IMR-90 (cell line): ENCODE results near the gene NOS2.

Experiments used
- BHLHE40 ChIP-seq: fragments of 150-350 bp; IDR thresholded peaks from 2 replicates; pipeline ENCODE4 v1.6.1; 2016; ENCODE audit warnings: mild to moderate bottlenecking, low read depth, low read length
- CEBPB ChIP-seq: IDR thresholded peaks from 2 replicates; pipeline ENCODE4 v1.6.1; 2012; ENCODE audit warnings: low read depth, low read length, improper control_type of control experiment
- MAFK ChIP-seq: IDR thresholded peaks from 2 replicates; pipeline ENCODE4 v1.6.1; 2012; ENCODE audit warnings: low read depth, low read length, improper control_type of control experiment
- NFE2L2 ChIP-seq: fragments of 150-350 bp; IDR thresholded peaks from 2 replicates; pipeline ENCODE4 v1.6.1; 2016; ENCODE audit warnings: low read depth, mild to moderate bottlenecking, low read length
- POLR2A ChIP-seq: IDR thresholded peaks from 2 replicates; pipeline ENCODE4 v1.6.1; 2012; ENCODE audit warnings: mild to moderate bottlenecking, low read depth, low read length
- RCOR1 ChIP-seq: IDR thresholded peaks from 2 replicates; pipeline ENCODE4 v1.6.1; 2012; ENCODE audit warnings: mild to moderate bottlenecking, low read length, improper control_type of control experiment; ENCODE audit not compliant: insufficient replicate concordance
- RFX5 ChIP-seq: IDR thresholded peaks from 2 replicates; pipeline ENCODE4 v1.8.0; 2012; ENCODE audit warnings: low read depth, mild to moderate bottlenecking, low read length, moderate library complexity
- SMC3 ChIP-seq: fragments of 150-350 bp; IDR thresholded peaks from 2 replicates; pipeline ENCODE4 v1.6.1; 2016; ENCODE audit warnings: low read depth, mild to moderate bottlenecking, antibody characterized with exemption, low read length, moderate library complexity
- TF ChIP-seq, protein P1 (sequence below): conservative IDR thresholded peaks from 2 replicates; pipeline ENCODE4 v1.5.1; 2012; ENCODE audit warnings: mild to moderate bottlenecking, low read depth, low read length, improper control_type of control experiment
- TF ChIP-seq, protein P2 (sequence below): fragments of 150-350 bp; IDR thresholded peaks from 2 replicates; pipeline ENCODE4 v1.6.1; 2017; ENCODE audit warnings: mild to moderate bottlenecking, antibody characterized with exemption, low read length, low read depth
- TF ChIP-seq, protein P3 (sequence below): fragments of 150-350 bp; IDR thresholded peaks from 2 replicates; pipeline ENCODE4 v1.6.1; 2016; ENCODE audit warnings: low read depth, mild to moderate bottlenecking, low read length, moderate library complexity, borderline replicate concordance

DNA sequence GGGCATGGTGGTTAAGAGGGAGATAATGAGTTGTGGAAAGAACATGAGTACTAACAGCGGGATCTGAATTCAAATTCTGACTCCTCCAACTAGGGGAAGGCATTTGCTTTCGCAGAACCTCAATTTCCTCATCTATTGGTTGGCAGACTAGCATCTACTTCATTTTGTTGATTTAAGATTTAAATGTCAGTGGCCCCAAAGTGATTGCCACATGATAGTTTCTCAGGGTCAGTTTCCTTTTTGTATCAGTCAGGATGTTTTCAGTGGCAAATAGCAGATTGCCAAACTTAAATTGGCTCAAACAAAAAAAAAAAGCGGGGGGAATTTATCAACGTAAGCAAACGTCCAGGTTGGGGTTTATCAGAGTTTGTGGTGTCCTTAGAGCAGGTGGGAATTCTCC, 25.1 kb upstream of the NOS2 start:
- TF ChIP-seq, protein P1, sequence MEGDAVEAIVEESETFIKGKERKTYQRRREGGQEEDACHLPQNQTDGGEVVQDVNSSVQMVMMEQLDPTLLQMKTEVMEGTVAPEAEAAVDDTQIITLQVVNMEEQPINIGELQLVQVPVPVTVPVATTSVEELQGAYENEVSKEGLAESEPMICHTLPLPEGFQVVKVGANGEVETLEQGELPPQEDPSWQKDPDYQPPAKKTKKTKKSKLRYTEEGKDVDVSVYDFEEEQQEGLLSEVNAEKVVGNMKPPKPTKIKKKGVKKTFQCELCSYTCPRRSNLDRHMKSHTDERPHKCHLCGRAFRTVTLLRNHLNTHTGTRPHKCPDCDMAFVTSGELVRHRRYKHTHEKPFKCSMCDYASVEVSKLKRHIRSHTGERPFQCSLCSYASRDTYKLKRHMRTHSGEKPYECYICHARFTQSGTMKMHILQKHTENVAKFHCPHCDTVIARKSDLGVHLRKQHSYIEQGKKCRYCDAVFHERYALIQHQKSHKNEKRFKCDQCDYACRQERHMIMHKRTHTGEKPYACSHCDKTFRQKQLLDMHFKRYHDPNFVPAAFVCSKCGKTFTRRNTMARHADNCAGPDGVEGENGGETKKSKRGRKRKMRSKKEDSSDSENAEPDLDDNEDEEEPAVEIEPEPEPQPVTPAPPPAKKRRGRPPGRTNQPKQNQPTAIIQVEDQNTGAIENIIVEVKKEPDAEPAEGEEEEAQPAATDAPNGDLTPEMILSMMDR: no peak
- TF ChIP-seq, protein P2, sequence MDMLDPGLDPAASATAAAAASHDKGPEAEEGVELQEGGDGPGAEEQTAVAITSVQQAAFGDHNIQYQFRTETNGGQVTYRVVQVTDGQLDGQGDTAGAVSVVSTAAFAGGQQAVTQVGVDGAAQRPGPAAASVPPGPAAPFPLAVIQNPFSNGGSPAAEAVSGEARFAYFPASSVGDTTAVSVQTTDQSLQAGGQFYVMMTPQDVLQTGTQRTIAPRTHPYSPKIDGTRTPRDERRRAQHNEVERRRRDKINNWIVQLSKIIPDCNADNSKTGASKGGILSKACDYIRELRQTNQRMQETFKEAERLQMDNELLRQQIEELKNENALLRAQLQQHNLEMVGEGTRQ: no peak
- TF ChIP-seq RCOR1: no peak
- TF ChIP-seq BHLHE40: no peak
- TF ChIP-seq NFE2L2: no peak
- TF ChIP-seq CEBPB: no peak
- TF ChIP-seq, protein P3, sequence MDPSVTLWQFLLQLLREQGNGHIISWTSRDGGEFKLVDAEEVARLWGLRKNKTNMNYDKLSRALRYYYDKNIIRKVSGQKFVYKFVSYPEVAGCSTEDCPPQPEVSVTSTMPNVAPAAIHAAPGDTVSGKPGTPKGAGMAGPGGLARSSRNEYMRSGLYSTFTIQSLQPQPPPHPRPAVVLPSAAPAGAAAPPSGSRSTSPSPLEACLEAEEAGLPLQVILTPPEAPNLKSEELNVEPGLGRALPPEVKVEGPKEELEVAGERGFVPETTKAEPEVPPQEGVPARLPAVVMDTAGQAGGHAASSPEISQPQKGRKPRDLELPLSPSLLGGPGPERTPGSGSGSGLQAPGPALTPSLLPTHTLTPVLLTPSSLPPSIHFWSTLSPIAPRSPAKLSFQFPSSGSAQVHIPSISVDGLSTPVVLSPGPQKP: no peak
- no peak for TF ChIP-seq RFX5
- no peak for TF ChIP-seq POLR2A
- no peak for TF ChIP-seq SMC3
- no peak for TF ChIP-seq MAFK
